ENCODE results near the gene SHC2. TPM values are rescaled to one million over a fixed set of nuclear protein-coding genes. Genes with fewer than 3 reads are reported as not detected.
A peak's percentile ranks its signal among the peaks of the same experiment; 100 is the strongest.

Gene SHC2
- total and polyA plus RNA-seq, 2 of the 13 experiments (the other 11 are each of a cell fraction or from before 2014, with no cell fraction given) = 9.0 to 18.3 TPM

DNA sequence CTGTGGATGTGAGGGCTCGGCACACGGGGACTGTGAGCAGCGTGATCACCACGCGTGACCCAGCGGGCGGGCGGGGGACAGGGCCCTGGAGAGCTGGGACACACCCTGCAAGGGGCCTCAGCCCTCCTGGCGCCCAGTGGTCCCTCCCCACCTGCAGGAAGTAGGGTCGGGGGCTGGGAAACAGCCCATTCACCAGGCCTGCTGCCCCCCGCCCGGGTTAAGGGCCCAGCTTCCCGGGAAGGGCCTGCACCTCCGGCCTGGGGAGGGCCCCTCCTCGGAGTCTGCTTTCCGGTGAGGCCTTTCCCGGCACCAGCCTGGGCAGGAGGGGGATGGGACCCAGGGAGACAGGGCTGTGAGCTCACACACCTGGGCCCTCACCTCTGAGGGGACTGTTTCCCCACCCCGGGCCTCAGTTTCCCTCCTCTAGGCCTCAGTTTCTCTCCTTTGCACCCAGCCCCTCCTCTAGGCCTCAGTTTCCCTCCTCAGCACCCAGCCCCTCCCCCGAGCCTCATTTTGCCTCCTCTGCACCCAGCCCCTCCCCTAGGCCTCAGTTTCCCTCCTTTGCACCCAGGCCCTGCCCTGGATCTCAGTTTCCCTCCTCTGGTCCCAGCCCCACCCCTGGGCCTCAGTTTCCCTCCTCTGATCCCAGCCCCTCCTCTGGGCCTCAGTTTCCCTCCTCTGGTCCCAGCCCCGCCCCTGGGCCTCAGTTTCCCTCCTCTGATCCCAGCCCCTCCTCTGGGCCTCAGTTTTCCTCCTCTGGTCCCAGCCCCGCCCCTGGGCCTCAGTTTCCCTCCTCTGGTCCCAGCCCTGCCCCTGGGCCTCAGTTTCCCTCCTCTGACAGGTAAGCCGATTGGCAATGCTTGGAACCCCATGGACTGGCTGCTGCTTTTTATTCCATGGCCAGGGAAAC is 33.6 kb upstream of the SHC2 start (continued):
- TF ChIP-seq, protein P1, sequence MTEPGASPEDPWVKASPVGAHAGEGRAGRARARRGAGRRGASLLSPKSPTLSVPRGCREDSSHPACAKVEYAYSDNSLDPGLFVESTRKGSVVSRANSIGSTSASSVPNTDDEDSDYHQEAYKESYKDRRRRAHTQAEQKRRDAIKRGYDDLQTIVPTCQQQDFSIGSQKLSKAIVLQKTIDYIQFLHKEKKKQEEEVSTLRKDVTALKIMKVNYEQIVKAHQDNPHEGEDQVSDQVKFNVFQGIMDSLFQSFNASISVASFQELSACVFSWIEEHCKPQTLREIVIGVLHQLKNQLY (CRISPR knock-in tag; IDR thresholded peaks at IDR 0.05) = no peak
- TF ChIP-seq NFE2 (CRISPR knock-in tag; IDR thresholded peaks at IDR 0.05) = no peak
- no peak for TF ChIP-seq EP300 (IDR thresholded peaks at IDR 0.05; ENCODE audit: low read depth in 2 of 2, low read length in 2 of 2)
- TF ChIP-seq EP300 (CRISPR knock-in tag; IDR thresholded peaks at IDR 0.05; ENCODE audit: borderline replicate concordance) = no peak; the same call in 1 of the 2 replicates
- TF ChIP-seq XBP1 (CRISPR knock-in tag; IDR thresholded peaks at IDR 0.05) = no peak
- TF ChIP-seq, protein P2, sequence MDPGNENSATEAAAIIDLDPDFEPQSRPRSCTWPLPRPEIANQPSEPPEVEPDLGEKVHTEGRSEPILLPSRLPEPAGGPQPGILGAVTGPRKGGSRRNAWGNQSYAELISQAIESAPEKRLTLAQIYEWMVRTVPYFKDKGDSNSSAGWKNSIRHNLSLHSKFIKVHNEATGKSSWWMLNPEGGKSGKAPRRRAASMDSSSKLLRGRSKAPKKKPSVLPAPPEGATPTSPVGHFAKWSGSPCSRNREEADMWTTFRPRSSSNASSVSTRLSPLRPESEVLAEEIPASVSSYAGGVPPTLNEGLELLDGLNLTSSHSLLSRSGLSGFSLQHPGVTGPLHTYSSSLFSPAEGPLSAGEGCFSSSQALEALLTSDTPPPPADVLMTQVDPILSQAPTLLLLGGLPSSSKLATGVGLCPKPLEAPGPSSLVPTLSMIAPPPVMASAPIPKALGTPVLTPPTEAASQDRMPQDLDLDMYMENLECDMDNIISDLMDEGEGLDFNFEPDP (CRISPR knock-in tag; conservative IDR thresholded peaks at IDR 0.05) = no peak
- TF ChIP-seq EHMT2 (IDR thresholded peaks at IDR 0.05; ENCODE audit: borderline replicate concordance, low read depth, low read length) = no peak
- TF ChIP-seq ZNF205 (CRISPR knock-in tag; IDR thresholded peaks at IDR 0.05) = no peak
- peak; percentile 83 for TF ChIP-seq ETV5 (CRISPR knock-in tag; IDR thresholded peaks at IDR 0.05; ENCODE audit: borderline replicate concordance)
- no peak for TF ChIP-seq NR2C2 (CRISPR knock-in tag; IDR thresholded peaks at IDR 0.05; ENCODE audit: borderline replicate concordance)
- no peak for TF ChIP-seq ZNF816 (CRISPR knock-in tag; IDR thresholded peaks at IDR 0.05; ENCODE audit: borderline replicate concordance)
- TF ChIP-seq, protein P3, sequence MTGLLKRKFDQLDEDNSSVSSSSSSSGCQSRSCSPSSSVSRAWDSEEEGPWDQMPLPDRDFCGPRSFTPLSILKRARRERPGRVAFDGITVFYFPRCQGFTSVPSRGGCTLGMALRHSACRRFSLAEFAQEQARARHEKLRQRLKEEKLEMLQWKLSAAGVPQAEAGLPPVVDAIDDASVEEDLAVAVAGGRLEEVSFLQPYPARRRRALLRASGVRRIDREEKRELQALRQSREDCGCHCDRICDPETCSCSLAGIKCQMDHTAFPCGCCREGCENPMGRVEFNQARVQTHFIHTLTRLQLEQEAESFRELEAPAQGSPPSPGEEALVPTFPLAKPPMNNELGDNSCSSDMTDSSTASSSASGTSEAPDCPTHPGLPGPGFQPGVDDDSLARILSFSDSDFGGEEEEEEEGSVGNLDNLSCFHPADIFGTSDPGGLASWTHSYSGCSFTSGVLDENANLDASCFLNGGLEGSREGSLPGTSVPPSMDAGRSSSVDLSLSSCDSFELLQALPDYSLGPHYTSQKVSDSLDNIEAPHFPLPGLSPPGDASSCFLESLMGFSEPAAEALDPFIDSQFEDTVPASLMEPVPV (CRISPR knock-in tag; IDR thresholded peaks at IDR 0.05) = no peak
- no peak for TF ChIP-seq ZFP36 (IDR thresholded peaks at IDR 0.05; ENCODE audit: borderline replicate concordance, low read depth, low read length, partially characterized antibody)
- no peak for TF ChIP-seq RBFOX2 (IDR thresholded peaks at IDR 0.05; ENCODE audit: low read depth, low read length)
- TF ChIP-seq ZZZ3 (CRISPR knock-in tag; IDR thresholded peaks at IDR 0.05; ENCODE audit: borderline replicate concordance) = peak; percentile 59; the same call in 1 of the 2 replicates
- no peak for TF ChIP-seq HES4 (CRISPR knock-in tag; IDR thresholded peaks at IDR 0.05; ENCODE audit: borderline replicate concordance)
- no peak for TF ChIP-seq ZNF124 (CRISPR knock-in tag; IDR thresholded peaks at IDR 0.05)
- no peak for TF ChIP-seq ASH2L (IDR thresholded peaks at IDR 0.05; ENCODE audit: insufficient read length, low read depth, low read length)
- peak; percentile 60 for TF ChIP-seq ZFY (CRISPR knock-in tag; IDR thresholded peaks at IDR 0.05)
- TF ChIP-seq TBX2 (CRISPR knock-in tag; IDR thresholded peaks at IDR 0.05; ENCODE audit: borderline replicate concordance) = no peak
- 0 out of 2 replicates have a peak, but pooled peaks have one; percentile 19 for TF ChIP-seq ZNF605 (CRISPR knock-in tag; IDR thresholded peaks at IDR 0.05)
- no peak for TF ChIP-seq PHF21A (CRISPR knock-in tag; IDR thresholded peaks at IDR 0.05)
- no peak for TF ChIP-seq CCDC6 (CRISPR knock-in tag; IDR thresholded peaks at IDR 0.05)
- TF ChIP-seq MLLT10 (CRISPR knock-in tag; IDR thresholded peaks at IDR 0.05) = no peak
- TF ChIP-seq NCOA2 (CRISPR knock-in tag; IDR thresholded peaks at IDR 0.05) = no peak
- no peak for TF ChIP-seq BRCA1 (CRISPR knock-in tag; IDR thresholded peaks at IDR 0.05)
- no peak for TF ChIP-seq ZNF446 (CRISPR knock-in tag; IDR thresholded peaks at IDR 0.05)
- TF ChIP-seq ZNF383 (CRISPR knock-in tag; IDR thresholded peaks at IDR 0.05; ENCODE audit: borderline replicate concordance) = no peak
